Measurements from ENCODE around the gene EYS.

EYS gene

GRCh38 chr6:63912887-63913286 is 1794.1 kb downstream of the EYS start:
- CTCF ChIA-PET, result no interaction called here
- no peak for DNase-seq (ENCODE audit: extremely low spot score)
- TF ChIP-seq CTCF (IDR thresholded peaks at IDR 0.05; ENCODE audit: control extremely low read depth, extremely low read depth, low read depth, missing control alignments), result no peak
- POLR2A ChIA-PET, result no interaction called here

GRCh38 chr6:63910863-63911551 is 1796.0 kb downstream of the EYS start:
- DNase-seq (ENCODE audit: extremely low spot score), result no peak
- CTCF ChIA-PET, result no interaction called here
- POLR2A ChIA-PET, result no interaction called here
- TF ChIP-seq CTCF (IDR thresholded peaks at IDR 0.05; ENCODE audit: control extremely low read depth, extremely low read depth, low read depth, missing control alignments), result no peak

- DNase-seq (ENCODE audit: extremely low spot score), result no peak
- TF ChIP-seq CTCF (IDR thresholded peaks at IDR 0.05; ENCODE audit: control extremely low read depth, extremely low read depth, low read depth, missing control alignments), result no peak
- POLR2A ChIA-PET, result no interaction called here
- CTCF ChIA-PET, result interaction anchor here (1.3 kb wide), 1 partner anchor 18 kb away, joined by 3 read pairs; no protein-coding TSS in a partner anchor
Measured at GRCh38 chr6:63904650-63905248, 1802.3 kb downstream of the EYS start.

- no peak for DNase-seq (ENCODE audit: extremely low spot score)
- ChIA-PET CTCF (no interaction called here), POLR2A (no interaction called here)
- no peak for TF ChIP-seq CTCF (IDR thresholded peaks at IDR 0.05; ENCODE audit: control extremely low read depth, extremely low read depth, low read depth, missing control alignments)
Measured at GRCh38 chr6:63899550-63899949, 1807.5 kb downstream of the EYS start.

- ChIA-PET POLR2A (no interaction called here), CTCF (no interaction called here)
- DNase-seq (ENCODE audit: extremely low spot score), result no peak
- TF ChIP-seq CTCF (IDR thresholded peaks at IDR 0.05; ENCODE audit: control extremely low read depth, extremely low read depth, low read depth, missing control alignments), result no peak
Measured at GRCh38 chr6:63897952-63898351, 1809.1 kb downstream of the EYS start.

- ChIA-PET POLR2A (no interaction called here), CTCF (no interaction called here)
- DNase-seq (ENCODE audit: extremely low spot score), result no peak
- no peak for TF ChIP-seq CTCF (IDR thresholded peaks at IDR 0.05; ENCODE audit: control extremely low read depth, extremely low read depth, low read depth, missing control alignments)
Measured at GRCh38 chr6:63897459-63897858, 1809.6 kb downstream of the EYS start.

All from GM10248 (cell line).